ENCODE measurements around the gene CAMTA1. TPM values are rescaled to one million over a fixed set of nuclear protein-coding genes. Genes with fewer than 3 reads are reported as not detected.

CAMTA1 gene
- total RNA-seq, 2 donors from 2014 or later = 100 to 102 TPM

GRCh38 chr1:7698641-7699040, 913.4 kb downstream of the CAMTA1 start:
- Histone ChIP-seq H3K4me1 (replicated peaks) (no peaks in the 10 kb centered on the region), H3K4me3 (no peak overlapping the region), H3K9me3 (no peaks in the 10 kb centered on the region), H3K36me3 (no peaks in the 10 kb centered on the region), H3K27ac (no peak overlapping the region), H3K27me3 (replicated peaks; ENCODE audit: insufficient read depth) (no peaks in the 10 kb centered on the region)
- intact Hi-C loops (cut with DNase I) = no loop called here
- 84% methylated on average over 7 of the region's 7 CpGs for WGBS
- TF ChIP-seq POLR2A (IDR thresholded peaks at IDR 0.05) (no peak), POLR2AphosphoS5 (IDR thresholded peaks at IDR 0.05) (no peak)
- TF ChIP-seq, protein P1, sequence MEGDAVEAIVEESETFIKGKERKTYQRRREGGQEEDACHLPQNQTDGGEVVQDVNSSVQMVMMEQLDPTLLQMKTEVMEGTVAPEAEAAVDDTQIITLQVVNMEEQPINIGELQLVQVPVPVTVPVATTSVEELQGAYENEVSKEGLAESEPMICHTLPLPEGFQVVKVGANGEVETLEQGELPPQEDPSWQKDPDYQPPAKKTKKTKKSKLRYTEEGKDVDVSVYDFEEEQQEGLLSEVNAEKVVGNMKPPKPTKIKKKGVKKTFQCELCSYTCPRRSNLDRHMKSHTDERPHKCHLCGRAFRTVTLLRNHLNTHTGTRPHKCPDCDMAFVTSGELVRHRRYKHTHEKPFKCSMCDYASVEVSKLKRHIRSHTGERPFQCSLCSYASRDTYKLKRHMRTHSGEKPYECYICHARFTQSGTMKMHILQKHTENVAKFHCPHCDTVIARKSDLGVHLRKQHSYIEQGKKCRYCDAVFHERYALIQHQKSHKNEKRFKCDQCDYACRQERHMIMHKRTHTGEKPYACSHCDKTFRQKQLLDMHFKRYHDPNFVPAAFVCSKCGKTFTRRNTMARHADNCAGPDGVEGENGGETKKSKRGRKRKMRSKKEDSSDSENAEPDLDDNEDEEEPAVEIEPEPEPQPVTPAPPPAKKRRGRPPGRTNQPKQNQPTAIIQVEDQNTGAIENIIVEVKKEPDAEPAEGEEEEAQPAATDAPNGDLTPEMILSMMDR (IDR thresholded peaks at IDR 0.05) = no peak
- DNase-seq (ENCODE audit: low spot score) = no peak

DNA sequence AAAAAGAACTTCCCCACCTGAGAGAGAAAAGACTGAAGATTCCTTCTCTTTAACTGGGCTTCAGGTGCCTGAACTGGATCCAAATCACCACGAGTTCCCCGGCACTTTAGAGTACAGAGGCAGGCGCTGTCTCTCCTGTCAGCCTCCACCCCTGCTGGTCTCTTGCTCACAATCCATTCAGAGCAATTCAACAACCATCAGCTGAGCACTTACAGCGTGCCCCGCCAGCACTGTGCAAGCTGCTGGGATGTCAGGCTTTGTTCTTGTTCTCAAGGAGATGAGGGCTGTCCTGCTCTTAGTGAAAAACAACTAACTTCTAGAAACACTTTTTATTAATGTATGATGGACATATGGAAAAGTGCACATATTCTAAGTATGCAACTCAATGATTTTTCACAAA, 917.1 kb downstream of the CAMTA1 start:
- Histone ChIP-seq H3K4me1 (replicated peaks) (no peaks in the 10 kb centered on the region), H3K27ac (no peak overlapping the region), H3K9me3 (no peaks in the 10 kb centered on the region), H3K4me3 (no peak overlapping the region), H3K36me3 (no peaks in the 10 kb centered on the region), H3K27me3 (replicated peaks; ENCODE audit: insufficient read depth) (no peaks in the 10 kb centered on the region)
- TF ChIP-seq POLR2A (IDR thresholded peaks at IDR 0.05) (no peak), POLR2AphosphoS5 (IDR thresholded peaks at IDR 0.05) (no peak)
- TF ChIP-seq, protein P1 (IDR thresholded peaks at IDR 0.05) = no peak
- DNase-seq (ENCODE audit: low spot score) = no peak
- WGBS = 31% methylated on average over 5 of the region's 5 CpGs
- intact Hi-C loops (cut with DNase I) = no loop called here

DNA sequence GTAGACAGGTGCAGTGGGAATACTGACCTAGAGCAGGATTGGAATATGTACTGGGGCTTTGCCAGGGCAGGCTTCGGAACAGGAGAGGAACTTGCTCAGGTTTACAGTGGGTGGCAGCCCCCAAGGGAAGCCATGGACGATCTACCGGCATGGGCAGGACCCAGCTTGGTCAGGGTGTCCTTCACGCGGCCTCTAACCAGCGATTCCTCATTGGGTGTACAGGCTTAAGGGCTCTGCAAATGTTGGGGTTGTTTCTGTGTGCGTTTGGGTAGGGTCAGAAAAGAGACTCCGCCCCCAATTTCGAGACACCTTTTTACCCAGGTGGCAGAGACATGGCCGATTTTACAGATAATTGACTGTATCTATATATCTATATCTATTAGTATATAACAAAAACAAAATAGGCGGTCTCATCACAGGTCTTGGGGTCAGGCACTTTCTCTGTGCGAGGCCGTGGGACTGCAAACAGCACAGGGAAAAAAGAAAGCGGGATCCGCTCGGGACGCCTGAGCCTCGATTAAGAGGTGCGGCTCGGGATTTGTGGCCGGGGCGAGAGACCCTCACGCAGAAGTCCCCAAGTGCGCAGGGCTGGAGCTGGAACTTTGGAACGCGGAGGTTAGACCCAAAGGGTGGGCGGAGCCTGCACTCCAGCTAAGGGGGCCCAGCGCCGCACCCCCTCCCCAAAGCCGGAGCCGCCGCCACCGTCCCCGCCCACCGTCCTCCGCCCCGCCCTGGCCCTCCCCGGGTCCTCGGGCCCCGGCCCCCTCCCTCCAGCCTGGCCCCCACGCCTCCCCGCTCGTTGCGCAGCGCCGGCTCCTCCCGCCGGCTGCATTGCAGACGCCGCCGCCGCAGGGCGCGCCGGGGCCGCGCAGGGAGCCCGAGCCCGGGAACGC, 918.3 kb downstream of the CAMTA1 start:
- TF ChIP-seq POLR2AphosphoS5 (IDR thresholded peaks at IDR 0.05) (no peak), POLR2A (IDR thresholded peaks at IDR 0.05) (no peak)
- TF ChIP-seq, protein P1 (IDR thresholded peaks at IDR 0.05) = no peak
- no peak for DNase-seq (ENCODE audit: low spot score)
- 16% methylated on average over 28 of the region's 60 CpGs for WGBS
- Histone ChIP-seq H3K9me3 (no peaks in the 10 kb centered on the region), H3K27me3 (replicated peaks; ENCODE audit: insufficient read depth) (no peaks in the 10 kb centered on the region), H3K4me1 (replicated peaks) (no peaks in the 10 kb centered on the region), H3K27ac (no peak overlapping the region), H3K36me3 (no peaks in the 10 kb centered on the region), H3K4me3 (peak overlapping the region; percentile 33)
- intact Hi-C loops (cut with DNase I) = no loop called here

DNA sequence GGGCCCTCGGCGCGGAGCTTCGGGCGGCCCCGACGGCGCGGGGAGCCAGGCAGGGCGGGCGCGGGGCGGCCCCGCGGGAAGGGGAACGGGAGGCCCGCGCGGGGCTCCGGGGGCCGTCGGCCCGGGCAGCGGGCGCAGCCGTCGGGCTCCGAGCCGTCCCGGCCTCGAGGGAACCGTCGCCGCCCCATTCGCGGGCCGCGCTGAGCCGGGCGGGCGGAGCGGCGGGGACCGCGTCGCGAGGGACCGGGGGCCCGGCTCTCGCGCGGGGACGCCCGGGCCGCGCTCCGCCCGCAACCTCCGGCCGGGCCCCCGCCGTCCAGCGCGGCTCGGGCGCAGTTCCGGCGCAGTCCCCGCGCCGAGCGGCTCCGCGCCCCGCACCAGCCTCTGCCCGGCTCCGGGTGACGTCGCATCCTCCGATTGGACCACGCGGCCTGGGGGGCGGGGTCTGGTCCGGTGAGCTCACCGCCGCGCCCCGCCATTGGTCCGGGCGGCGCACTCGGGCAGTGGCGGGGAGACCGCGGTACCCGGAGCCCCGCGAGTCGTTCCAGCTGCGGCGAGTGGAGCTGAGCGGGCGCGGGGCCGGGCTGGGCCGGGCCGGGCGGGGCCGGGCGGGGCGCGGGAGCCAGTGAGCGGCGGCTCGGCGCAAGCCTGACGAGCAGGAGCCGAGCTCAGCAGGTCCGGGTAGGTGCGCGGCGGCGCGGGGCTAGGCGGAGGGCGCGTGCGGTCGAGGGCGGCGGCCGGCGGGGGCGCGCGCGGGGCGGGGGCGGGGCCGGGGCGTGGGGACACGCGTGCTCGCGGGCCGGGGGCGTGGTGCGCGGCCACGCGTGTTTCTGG, 919.2 kb downstream of the CAMTA1 start:
- WGBS = under 1% methylated on average over 18 of the region's 151 CpGs
- intact Hi-C loops (cut with DNase I) = no loop called here
- DNase-seq (ENCODE audit: low spot score) = peak; percentile 96
- Histone ChIP-seq H3K9me3 (no peaks in the 10 kb centered on the region), H3K36me3 (no peaks in the 10 kb centered on the region), H3K4me1 (replicated peaks) (no peaks in the 10 kb centered on the region), H3K4me3 (peak overlapping the region; percentile 33), H3K27me3 (replicated peaks; ENCODE audit: insufficient read depth) (no peaks in the 10 kb centered on the region), H3K27ac (no peak overlapping the region)
- TF ChIP-seq, protein P1 (IDR thresholded peaks at IDR 0.05) = no peak
- peak; percentile 82 for TF ChIP-seq POLR2A (IDR thresholded peaks at IDR 0.05)
- peak; percentile 78 for TF ChIP-seq POLR2AphosphoS5 (IDR thresholded peaks at IDR 0.05)

Data from prostate gland (tissue), 2 donors.